ENCODE results near the gene IGF2.
A peak's percentile ranks its signal among the peaks of the same experiment; 100 is the strongest.
"Not testable (repeated sequence)": the region's sequence is repeated elsewhere in the genome, so short reads cannot be mapped to it uniquely, and the experiment has no call there.

The IGF2 gene

GRCh38 chr11:2136209-2136951 lies 2.8 kb downstream of the IGF2 start:
- DNase-seq = peak; percentile 43

- no peak for DNase-seq
Observed at GRCh38 chr11:2135648-2136201, 3.5 kb downstream of the IGF2 start.

GRCh38 chr11:2135018-2135569 lies 4.1 kb downstream of the IGF2 start:
- DNase-seq = peak; percentile 15

- DNase-seq = peak; percentile 0
Observed at GRCh38 chr11:2134022-2135010, 4.9 kb downstream of the IGF2 start.

GRCh38 chr11:2133241-2134021 lies 5.8 kb downstream of the IGF2 start:
- DNase-seq = peak; percentile 64

- peak; percentile 59 for DNase-seq
Observed at GRCh38 chr11:2132874-2133240, 6.3 kb downstream of the IGF2 start.

GRCh38 chr11:2132246-2132645 lies 6.9 kb downstream of the IGF2 start:
- DNase-seq = no peak

- DNase-seq = peak; percentile 4
Observed at GRCh38 chr11:2131371-2132236, 7.6 kb downstream of the IGF2 start.

- peak; percentile 3 for DNase-seq
Observed at GRCh38 chr11:2130881-2131352, 8.3 kb downstream of the IGF2 start.

GRCh38 chr11:2129699-2130366 lies 9.4 kb downstream of the IGF2 start:
- no peak for DNase-seq

GRCh38 chr11:2129308-2129698 lies 9.9 kb downstream of the IGF2 start:
- no peak for DNase-seq

GRCh38 chr11:2128511-2129307 lies 10.5 kb downstream of the IGF2 start:
- DNase-seq = no peak

GRCh38 chr11:2128130-2128510 lies 11.1 kb downstream of the IGF2 start:
- DNase-seq = no peak

GRCh38 chr11:2127482-2128129 lies 11.6 kb downstream of the IGF2 start:
- no peak for DNase-seq

- DNase-seq = no peak
Observed at GRCh38 chr11:2126520-2127085, 12.6 kb downstream of the IGF2 start.

GRCh38 chr11:2124736-2125484 lies 14.3 kb downstream of the IGF2 start:
- not testable (repeated sequence) for DNase-seq

- DNase-seq = no peak
Observed at GRCh38 chr11:2123628-2123960, 15.6 kb downstream of the IGF2 start.

- DNase-seq = no peak
Observed at GRCh38 chr11:2122907-2123627, 16.1 kb downstream of the IGF2 start.

All from retina (tissue), 1 donor.